Stimulated activated CD4-positive, alpha-beta T cell treated with anti-CD3 and anti-CD28 coated beads, Interleukin-12 subunit alpha, Interleukin-12 subunit beta, amount 100 ng/mL, for 24 hours (primary cell): ENCODE data around the gene PLD5.
"Not testable (repeated sequence)": the region's sequence is repeated elsewhere in the genome, so short reads cannot be mapped to it uniquely, and the experiment has no call there.

Experiments
- DNase-seq, 2 experiments: peaks; one replicate each; pipeline ENCODE4 v3.0.0-alpha.2; 2020; ENCODE audit warnings: low read depth in 2 of 2

The PLD5 gene

GRCh38 chr1:242162140-242162539 lies 362.4 kb downstream of the PLD5 start:
- no peak for DNase-seq

GRCh38 chr1:242147096-242147976 lies 377.2 kb downstream of the PLD5 start:
- no peak for DNase-seq

GRCh38 chr1:242146652-242147051 lies 377.8 kb downstream of the PLD5 start:
- DNase-seq, result no peak

- no peak for DNase-seq
These were observed 383.7 kb downstream of the PLD5 start for GRCh38 chr1:242140836-242141235.

GRCh38 chr1:242139986-242140385 lies 384.5 kb downstream of the PLD5 start:
- DNase-seq, result no peak

GRCh38 chr1:242139442-242139841 lies 385.1 kb downstream of the PLD5 start:
- no peak for DNase-seq

- DNase-seq, result no peak
These were observed 390.7 kb downstream of the PLD5 start for GRCh38 chr1:242133796-242134195.

GRCh38 chr1:242133351-242133750 lies 391.1 kb downstream of the PLD5 start:
- DNase-seq, result no peak

GRCh38 chr1:242132121-242132817 lies 392.2 kb downstream of the PLD5 start:
- DNase-seq, result no peak

- no peak for DNase-seq
These were observed 395.5 kb downstream of the PLD5 start for GRCh38 chr1:242128951-242129502.

- no peak for DNase-seq
These were observed 404.1 kb downstream of the PLD5 start for GRCh38 chr1:242120432-242120831.

GRCh38 chr1:242100921-242101320 lies 423.6 kb downstream of the PLD5 start:
- DNase-seq, result no peak

GRCh38 chr1:242097283-242097682 lies 427.2 kb downstream of the PLD5 start:
- not testable (repeated sequence) for DNase-seq

GRCh38 chr1:242093116-242093515 lies 431.4 kb downstream of the PLD5 start:
- DNase-seq, result no peak

- no peak for DNase-seq
These were observed 434.6 kb downstream of the PLD5 start for GRCh38 chr1:242089911-242090310.

GRCh38 chr1:242088875-242089274 lies 435.6 kb downstream of the PLD5 start:
- DNase-seq, result no peak

- DNase-seq, result no peak
These were observed 437.8 kb downstream of the PLD5 start for GRCh38 chr1:242086706-242087105.

- DNase-seq, result no peak
These were observed 438.4 kb downstream of the PLD5 start for GRCh38 chr1:242086093-242086492.

- DNase-seq, result no peak
These were observed 440.8 kb downstream of the PLD5 start for GRCh38 chr1:242083742-242084141.

- DNase-seq, result no peak
These were observed 443.1 kb downstream of the PLD5 start for GRCh38 chr1:242081446-242081845.

GRCh38 chr1:242065813-242066212 lies 458.7 kb downstream of the PLD5 start:
- DNase-seq, result no peak

- DNase-seq, result no peak
These were observed 462.2 kb downstream of the PLD5 start for GRCh38 chr1:242062271-242062670.

GRCh38 chr1:242059976-242060375 lies 464.5 kb downstream of the PLD5 start:
- DNase-seq, result no peak
